Frontal cortex (tissue), 4 donors: Measurements from ENCODE around the gene PRM3. TPM values are rescaled to one million over a fixed set of nuclear protein-coding genes. Genes with fewer than 3 reads are reported as not detected.

Experiments
- DNase-seq, 2 donors: peaks; one replicate each; pipeline ENCODE4 v3.0.0; 2012; ENCODE audit warnings: low spot score in 2 of 2
- FAIRE-seq: peaks from 2 replicates; lab custom pipeline; 2012; peaks lifted over from hg19 to GRCh38; lab: Jason Lieb, UNC
- total RNA-seq: library from RNA; depleted of rRNA; stranded (reverse); fragments of >200 nt; gene quantifications from one replicate; pipeline ENCODE4 v1.2.3, GENCODE V29; 2014
- donor health status: control.
- donor health status: control.
- donor health status: control.

The PRM3 gene
- total RNA-seq, 1 donor from 2014 or later: not detected

DNA sequence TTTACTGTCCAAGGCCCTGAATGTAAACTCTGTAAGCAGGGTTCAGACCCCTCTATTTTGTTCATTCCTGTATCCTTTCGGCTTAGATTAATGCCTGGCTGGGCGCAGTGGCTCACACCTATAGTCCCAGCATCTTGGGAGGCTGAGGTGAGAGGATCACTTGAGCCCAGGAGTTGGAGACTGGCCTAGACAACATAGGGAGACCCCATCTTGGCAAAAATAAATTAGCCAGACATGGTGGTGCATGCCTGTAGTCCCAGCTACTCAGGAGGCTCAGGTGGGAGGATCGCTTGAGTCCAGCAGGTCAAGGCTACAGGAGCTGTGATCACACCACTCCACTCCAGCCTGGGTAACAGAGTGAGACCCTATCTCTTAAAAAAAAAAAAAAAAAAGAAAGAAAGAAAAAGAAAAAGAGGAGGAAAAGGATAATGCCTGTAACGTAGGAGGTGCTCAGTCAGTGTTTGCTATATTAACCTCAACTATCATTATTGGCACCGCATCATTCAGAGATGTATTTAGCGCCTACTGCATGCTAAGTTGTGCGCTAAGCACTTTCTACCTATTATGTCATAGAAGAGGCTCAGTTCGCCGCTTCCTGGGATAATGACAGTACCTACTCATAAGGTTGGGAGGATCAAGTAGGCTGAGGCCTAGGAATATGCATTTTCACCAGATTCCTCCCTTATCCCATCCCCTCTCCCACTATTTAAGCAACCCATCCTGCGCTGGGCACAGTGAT, 22.5 kb downstream of the PRM3 start:
- no peak for DNase-seq
- FAIRE-seq: no peak

DNA sequence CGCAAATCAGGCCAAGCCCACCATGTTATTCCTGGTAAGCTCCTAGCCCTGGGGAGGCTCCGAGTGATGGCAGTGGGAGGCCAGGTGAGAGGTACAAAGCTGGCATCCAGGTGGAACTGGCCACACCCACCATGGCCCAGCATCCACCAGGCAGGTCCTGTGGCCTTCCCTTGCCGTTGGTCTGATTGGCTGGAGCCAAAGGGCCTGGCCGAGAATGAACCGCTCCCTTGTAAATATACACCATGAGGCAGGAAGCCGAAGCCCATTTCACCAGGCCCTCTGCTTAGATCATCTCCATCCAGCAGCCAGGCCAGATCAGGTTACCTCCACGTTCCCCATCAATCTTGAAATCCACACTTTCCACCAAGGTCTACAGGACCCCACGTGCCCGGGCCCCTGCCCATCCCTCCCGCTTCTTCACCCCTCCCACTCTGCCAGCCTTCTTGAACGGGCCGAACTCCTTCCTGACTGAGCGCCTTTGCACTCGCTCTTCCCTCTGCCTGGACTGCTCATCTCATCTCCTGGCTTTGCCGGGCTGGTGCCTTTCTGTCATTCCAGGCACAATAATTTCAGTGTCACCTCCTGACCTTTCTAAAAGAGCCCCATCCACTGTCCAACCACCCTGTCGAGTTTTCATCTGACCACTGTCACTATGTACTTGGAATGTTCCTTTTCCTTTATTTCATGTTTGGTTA, 23.2 kb downstream of the PRM3 start:
- no peak for FAIRE-seq
- no peak for DNase-seq

DNA sequence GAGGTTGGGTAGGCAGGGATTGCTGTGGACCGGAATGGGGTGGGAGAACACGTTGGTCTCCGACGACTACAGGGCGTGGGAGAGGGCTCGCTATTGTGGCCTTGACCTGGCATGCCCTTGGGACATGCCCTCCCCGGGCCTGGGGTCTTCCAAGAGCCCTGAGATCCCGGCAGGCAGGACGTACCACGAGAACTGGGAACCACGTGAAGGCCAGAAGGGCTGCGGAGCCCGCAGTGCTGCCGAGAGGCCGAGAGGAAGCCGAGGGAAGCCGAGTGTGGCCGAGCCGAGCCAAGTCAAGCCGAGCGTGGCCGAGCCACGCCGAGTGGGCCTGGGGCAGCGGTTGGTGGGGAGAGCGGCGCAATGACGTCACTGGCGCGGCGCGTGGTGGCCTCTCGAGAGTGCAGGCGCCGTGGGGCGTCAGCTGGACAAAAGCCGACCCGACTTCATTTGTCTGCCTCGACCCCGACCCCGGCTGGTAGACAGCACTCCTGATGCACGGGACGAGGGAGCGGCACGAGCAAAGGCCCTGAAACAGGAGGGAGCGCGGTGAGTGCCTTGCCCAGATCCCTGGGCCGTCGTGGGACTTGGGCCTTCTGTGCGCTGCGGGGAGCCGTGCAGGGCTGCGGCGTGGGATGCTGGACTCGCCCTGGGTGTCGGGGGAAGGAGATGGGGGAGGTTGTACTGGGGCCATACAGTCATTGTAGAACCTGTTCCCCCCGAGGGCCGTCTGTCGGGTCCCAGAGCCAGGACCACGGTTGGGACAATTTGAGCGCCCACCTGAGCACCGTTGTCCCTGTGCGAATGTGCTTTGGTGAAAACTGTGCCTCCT, 24.0 kb downstream of the PRM3 start:
- FAIRE-seq: no peak
- no peak for DNase-seq

DNA sequence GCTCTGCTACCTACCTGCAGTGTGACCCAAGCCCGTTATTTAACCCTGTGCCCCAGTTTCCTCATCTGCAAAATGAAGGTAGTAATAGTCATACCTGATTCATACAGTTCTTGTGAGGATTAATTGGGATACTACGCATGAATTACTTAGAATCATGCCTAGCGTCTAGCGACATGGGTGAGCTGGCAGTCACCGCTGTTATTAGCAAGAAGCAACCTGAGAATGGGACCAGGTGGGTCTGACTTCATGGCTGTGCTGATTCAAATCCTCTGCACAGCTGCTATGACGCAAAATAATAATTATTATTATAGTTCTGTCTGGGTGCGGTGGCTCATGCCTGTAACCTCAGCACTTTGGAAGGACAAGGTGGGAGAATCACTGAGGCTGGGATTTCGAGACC, 25.3 kb downstream of the PRM3 start:
- DNase-seq (no peak), FAIRE-seq (no peak)

DNA sequence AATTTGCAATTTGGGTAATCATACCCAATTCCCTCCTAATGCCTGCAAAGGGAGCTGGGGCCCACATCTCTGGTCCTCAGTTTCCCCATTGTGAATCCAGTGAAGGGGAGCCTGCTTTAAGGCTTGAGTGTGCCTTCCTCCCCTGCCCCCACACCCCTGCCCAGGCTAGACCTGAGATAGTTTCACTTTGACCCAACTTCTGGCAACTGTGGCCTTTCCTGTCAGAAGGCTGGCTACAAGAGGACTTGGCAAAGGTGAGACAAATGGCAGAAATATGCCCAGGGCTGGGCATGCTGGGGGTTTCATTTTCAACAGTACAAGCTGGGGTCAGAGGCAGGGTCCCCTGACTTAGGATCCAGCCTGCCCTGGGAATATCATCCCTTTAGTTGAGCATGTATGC, 27.4 kb downstream of the PRM3 start:
- no peak for DNase-seq
- FAIRE-seq: no peak

DNA sequence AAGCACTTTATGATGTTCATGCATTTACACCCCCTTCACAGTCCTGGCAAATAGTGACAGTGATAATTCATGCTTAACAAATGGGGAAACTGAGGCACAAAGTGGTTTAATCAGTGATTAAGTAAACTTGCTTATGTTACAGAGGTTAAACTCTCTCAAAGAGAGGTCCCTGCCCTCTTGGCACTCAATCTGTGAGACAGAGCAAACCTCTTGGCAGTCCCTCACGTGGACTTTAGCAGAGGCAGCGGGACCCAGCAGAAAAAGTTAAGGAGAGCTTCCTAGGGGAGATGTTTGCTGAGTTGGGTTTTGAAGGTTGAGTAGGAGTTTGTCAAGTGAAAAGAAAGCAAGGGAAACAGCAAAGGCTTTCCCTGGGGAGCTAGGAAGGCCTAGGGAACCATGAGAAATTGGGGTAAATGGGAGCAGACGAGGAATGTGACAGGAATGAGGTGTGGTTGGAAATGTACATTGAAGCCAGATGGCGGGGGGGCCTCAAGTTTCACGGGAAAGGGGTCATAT, 28.1 kb downstream of the PRM3 start:
- no peak for FAIRE-seq
- no peak for DNase-seq

DNA sequence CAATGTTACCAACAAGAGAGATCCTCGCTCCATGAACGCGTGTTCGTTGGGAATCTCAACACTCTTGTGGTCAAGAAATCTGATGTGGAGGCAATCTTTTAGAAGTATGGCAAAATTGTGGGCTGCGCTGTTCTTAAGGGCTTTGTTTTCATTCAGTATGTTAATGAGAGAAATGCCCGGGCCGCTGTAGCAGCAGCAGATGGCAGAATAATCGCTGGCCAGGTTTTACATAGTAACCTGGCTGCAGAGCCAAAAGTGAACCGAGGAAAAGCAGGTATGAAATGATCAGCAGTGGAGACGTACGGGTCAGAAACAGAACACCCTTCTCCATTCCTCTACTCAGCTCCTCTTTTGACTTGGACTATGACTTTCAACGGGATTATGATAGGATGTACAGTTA, 30.8 kb downstream of the PRM3 start:
- DNase-seq: no peak
- FAIRE-seq: no peak

DNA sequence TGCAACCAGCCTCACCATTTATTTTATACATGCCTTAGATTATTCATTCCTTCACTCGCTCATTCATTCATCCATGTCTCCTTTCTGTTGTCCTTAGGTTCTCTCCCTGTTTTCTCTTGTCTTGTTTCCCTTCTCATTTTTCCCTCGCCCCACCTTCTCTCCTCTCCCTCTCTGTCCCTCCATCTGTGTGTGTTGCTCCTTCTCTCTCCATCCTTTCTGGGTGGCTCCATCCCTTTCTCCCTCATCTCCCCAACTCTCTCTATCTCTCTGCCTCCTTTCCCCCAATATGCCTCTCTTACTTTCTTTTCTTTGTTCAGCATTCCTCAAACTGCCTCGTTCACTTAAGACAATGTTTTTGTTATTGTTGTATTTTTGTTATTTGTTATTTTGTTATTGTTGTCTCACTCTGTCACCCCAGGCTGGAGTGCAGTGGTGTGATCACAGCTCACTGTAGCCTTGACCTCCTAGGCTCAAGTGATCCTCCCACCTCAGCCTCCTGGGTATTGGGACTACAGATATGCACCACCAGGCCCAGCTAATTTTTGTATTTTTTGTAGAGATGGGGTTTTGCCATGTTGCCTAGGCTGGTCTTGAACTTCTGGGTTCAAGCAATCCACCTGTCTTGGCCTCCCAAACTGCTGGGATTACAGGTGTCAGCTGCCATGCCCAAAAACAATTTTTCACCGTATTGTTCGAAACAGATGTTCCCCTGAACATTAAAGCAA, 31.8 kb downstream of the PRM3 start:
- no peak for FAIRE-seq

DNA sequence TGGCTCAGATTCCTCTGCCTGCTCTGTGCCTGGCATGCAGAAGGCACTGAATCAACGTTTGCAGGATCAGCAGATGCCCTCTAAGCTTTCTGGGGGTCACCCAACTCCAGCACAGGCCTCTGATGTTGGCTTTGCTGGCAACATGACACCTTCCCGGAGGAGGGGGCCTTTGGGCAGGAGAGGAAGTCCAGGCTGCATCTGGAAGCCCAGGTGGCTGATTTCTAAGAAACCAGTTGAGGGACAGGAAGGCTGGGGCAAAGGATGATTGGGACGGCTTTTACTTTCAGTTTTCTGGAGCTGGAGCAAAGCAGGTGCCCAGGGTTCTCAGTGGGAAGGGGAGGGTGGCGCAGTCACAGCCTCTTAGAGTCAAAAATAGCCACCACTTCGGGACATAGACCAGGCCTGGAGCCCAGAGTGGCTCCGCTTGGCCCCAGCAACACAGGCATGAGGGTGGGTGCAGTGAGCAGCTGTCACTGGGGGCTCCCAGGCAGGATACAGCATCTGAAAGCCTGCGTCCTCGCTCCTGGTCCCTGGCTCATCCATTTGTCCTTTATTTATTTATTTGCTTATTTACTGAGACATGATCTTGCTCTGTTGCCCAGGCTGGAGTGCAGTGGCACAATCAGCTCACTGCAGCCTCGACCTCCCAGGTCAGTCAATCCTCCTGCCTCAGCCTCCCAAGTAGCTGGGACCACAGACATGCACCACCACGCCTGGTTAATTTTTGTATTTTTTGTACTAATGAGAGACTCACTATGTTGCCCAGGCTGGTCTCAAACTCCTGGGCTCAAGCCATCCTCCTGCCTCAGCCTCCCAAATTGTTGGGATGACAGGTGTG, 32.6 kb downstream of the PRM3 start:
- FAIRE-seq (no peak), DNase-seq (no peak)

More for the DNA sequence above, 31.8 kb downstream of the PRM3 start:
- DNase-seq: no peak

DNA sequence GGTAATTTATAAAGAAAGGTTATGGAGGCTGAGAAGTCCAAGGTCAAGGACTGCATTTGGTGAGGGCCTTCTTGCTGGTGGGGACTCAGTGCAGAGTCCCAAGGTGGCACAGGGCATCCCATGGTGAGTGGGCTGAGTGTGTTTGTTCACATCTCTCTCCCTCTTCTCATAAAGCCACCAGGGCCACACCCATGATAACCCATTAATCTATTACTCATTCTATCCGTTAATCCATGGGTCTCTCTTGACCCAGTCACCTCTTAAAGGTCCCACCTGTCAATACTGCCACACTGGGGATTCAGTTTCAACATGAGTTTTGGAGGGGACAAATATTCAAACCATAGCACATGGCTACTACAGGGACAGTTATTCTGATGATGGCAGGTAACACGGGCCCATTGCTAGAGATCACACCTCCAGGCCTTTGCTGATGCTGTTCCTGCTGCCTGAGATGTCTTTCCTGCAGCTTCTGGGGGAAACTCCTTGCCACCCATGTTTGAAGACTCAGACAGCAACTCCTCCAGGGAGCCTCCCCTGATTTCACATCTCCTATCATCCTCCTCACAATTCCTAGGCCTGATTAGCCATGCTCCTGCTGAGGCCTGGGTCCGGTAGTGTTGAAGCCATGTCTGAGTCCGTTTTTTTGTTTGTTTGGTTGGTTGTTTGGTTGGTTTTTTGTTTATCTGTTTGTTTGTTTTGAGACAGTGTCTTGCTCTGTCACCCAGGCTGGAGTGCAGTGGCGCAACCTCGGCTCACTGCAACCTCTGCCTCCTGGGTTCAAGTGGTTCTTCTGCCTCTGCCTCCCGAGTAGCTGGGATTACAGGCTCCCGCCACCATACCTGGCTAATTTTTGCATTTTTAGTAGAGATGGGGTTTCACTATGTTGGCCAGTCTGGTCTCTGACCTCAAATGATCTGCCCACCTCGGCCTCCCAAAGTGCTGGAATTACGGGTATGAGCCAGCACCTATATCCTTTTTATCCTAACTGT, 33.5 kb downstream of the PRM3 start:
- DNase-seq (no peak), FAIRE-seq (no peak)

DNA sequence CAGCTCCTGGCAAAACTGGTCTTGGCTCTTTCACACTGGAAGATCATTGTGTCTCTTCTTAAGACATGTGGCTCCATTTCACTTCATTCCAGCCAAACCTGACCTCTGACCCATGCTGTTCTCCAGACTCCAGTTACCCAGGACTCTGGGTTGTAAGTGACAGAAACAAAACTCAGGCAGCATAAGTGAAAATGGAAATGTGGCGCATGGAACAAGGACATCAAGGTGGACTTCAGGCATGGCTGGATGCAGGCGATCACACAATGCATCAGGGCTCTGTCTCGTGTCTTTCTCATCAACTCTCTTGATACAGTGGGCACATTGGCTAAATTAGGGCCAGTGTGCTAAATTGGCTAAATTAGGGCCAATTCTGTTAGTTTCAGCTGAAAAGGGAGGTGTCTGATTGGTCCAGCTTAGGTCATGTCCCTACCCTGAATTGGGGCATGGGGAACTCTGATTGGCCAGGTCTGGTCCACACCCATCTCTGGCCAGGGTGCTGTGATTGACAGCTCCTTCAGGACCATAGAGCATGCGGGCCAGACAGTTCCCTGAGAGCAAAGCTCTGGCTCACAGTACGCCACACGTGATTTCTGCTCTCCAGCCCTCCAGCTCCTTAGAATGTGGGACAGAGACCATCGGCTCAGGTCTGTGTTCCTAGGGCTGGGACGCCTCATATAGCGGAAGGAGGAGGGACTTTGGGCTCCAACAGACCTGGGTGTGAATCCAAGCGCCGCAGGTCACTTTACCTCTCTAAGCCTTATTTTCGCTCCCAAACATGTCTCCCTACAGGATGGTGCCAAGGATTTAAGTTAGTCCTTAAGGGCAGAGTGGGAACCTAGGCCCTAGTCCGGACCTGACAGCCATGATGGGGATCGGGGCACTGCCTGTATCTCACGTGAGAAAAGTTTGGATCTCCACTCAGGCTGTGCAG, 34.9 kb downstream of the PRM3 start:
- DNase-seq: no peak
- FAIRE-seq: no peak

DNA sequence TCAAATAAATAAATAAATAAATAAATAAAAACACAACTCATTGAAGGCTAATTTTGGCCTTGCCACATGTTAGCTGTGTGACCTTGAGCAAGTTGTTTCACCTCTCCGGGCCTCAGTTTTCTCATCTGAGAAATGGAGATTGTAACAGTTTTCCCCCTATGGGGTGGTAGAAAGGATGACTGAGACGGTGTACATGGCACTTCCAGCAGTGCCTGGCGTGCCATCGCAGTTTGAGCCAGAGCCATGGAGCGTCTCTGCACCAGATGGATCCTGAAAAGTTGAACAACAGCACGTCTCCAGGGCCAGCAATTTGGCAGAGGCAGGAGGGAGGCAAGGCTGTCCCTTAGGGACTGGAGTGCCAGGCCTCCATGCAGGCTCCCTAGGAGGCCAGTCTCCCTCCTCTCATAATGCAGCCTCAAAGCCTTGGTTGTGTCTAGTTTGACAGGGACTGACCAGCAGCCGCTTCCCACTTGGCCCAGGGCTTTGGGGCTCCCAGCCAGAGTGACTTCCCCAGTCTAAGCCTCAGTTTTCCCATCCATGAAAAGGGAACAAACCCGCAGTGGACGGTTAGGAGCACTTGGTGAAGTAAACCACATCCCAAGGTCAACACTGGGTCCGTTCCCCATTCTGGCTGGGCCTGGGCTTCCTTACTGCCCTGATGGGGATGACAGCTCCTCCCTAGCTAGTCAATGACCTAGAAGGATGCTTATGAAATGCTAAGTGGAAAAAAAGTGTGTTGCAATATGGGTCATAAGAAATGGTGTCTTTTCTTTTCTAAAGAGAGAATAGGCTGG, 36.8 kb downstream of the PRM3 start:
- FAIRE-seq (no peak), DNase-seq (no peak)

DNA sequence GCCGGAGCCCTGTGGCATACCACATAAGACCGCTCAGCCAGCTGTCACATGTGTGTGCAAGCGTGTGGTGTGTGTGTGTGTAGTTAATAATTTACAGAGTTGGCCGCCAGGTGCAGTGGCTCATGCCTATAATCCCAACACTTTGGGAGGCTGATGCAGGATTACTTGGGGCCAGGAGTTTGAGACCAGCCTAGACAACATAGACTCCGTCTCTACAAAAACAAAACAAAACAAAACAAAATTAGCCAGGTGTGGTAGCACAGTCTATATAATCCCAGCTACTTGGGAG, 37.8 kb downstream of the PRM3 start:
- FAIRE-seq (no peak), DNase-seq (no peak)

DNA sequence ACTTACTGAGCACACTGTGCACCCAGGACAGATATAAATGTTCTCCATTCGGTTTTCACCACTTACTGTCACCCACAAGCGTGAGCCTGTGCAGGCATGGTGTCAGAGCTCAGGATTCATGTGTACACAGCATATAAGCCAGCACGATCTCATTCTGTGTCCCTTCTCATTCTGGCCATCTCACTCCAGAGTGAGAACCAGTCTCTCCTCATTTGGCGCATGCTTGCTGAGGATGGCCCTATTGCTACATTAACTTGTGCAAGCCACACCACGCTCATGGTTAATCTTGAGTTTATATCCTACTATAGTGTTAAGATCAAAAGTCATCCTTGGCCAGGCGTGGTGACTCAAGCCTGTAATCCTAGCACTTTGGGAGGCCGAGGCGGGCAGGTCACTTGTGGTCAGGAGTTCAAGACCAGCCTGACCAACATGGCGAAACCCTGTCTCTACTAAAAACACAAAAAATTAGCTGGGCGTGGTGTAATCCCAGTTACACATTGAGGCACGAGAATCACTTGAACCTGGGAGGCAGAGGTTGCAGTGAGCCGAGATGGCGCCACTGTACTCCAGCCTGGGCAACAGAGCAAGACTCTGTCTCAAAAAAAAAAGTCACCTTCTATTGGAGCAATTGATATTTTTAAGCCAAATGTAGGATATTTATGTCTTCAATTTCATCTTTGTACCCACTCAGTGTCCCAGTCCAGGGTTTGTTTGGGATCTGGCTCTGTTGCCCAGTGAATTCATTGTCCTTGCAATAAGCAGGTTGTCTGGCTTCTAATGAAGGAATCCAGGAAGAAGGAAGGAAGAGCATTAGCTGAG, 38.3 kb downstream of the PRM3 start:
- FAIRE-seq (no peak), DNase-seq (no peak)

DNA sequence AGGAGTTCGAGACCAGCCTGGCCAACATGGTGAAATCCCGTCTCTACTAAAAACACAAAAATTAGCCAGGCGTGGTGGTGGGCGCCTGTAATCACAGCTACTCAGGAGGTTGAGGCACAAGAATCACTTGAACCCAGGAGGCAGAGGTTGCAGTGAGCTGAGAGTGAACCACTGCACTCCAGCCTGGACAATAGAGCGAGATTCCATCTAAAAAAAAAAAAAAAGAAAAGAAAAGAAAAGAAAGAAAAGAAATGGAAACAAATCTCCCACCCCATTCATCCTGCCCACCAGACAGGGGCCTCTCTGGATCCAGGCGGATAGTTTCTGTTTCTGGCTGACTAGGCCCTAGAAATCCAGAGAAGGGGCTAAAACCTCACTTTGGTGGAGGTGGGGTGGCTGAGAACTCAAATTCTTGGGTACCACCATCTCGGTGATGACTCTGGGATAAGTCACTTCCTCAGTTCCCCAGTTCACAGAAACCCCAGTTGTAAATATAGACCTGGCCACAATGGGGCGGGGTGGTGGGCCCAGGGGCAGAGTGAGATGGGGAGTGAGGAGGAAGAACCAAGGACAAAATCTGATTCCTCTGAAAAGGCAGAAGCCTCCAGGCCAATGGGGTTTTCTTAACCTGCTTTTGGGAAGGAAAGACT, 39.6 kb downstream of the PRM3 start:
- FAIRE-seq (no peak), DNase-seq (no peak)
